PC-3 (cell line): ENCODE data around the gene PCP4. TPM values are rescaled to one million over a fixed set of nuclear protein-coding genes. Genes with fewer than 3 reads are reported as not detected.

Source experiments
- ATAC-seq: fragments of 200-7000 bp; cut with Tn5 transposase; 2 replicates; pipeline ENCODE4 v1.9.1; 2020; ENCODE audit warnings: mild to moderate bottlenecking, moderate library complexity
- BruUV-seq: library from RNA; stranded (reverse); fragments of 400-500 nt; replicated peaks from 2 replicates; lab custom pipeline; 2021; lab: Mats Ljungman, UMichigan
- CTCF ChIA-PET: fragments of 300-600 bp; sonication (Branson Sonifier 250); formaldehyde crosslinking; loops from one replicate; lab custom pipeline; 2022; ENCODE audit warnings: antibody characterized with exemption; lab: Charles Lee
- POLR2A ChIA-PET: fragments of 300-600 bp; sonication (Branson Sonifier 250); formaldehyde crosslinking; loops from one replicate; lab custom pipeline; 2022; ENCODE audit warnings: antibody characterized with exemption; ENCODE audit not compliant: unreplicated experiment; lab: Charles Lee
- DNase-seq: peaks from one replicate; pipeline ENCODE4 v3.0.0-alpha.2; 2015
- H2AFZ ChIP-seq: fragments of 300-600 bp; sonication (generic); 2 replicates; pipeline ENCODE4 v1.6.0; 2016; ENCODE audit warnings: antibody characterized with exemption, low read length
- H3F3A ChIP-seq: fragments of 300-600 bp; sonication (generic); one replicate; pipeline ENCODE4 v1.6.0; 2017; ENCODE audit warnings: antibody characterized with exemption, low read length, control low read depth, mild to moderate bottlenecking; ENCODE audit not compliant: unreplicated experiment
- H3K27ac ChIP-seq: fragments of 300-600 bp; sonication (generic); 2 replicates; pipeline ENCODE4 v1.5.1; 2016; ENCODE audit warnings: mild to moderate bottlenecking, low read length
- H3K27me3 ChIP-seq: fragments of 300-600 bp; sonication (generic); 2 replicates; pipeline ENCODE4 v1.6.1; 2016; ENCODE audit warnings: low read length, mixed read lengths
- H3K36me3 ChIP-seq: fragments of 300-600 bp; sonication (generic); 2 replicates; pipeline ENCODE4 v1.6.1; 2016; ENCODE audit warnings: low read depth, mixed run types, low read length, mixed read lengths
- H3K4me1 ChIP-seq: fragments of 300-600 bp; sonication (generic); 2 replicates; pipeline ENCODE4 v1.5.1; 2016; ENCODE audit warnings: low read length; ENCODE audit not compliant: insufficient read depth
- H3K4me2 ChIP-seq: fragments of 300-600 bp; sonication (generic); 2 replicates; pipeline ENCODE4 v1.6.0; 2016; ENCODE audit warnings: low read length
- H3K4me3 ChIP-seq: fragments of 300-600 bp; sonication (generic); 2 replicates; pipeline ENCODE4 v1.5.1; 2016; ENCODE audit warnings: mild to moderate bottlenecking, low read length, mixed read lengths
- H3K79me2 ChIP-seq: fragments of 300-600 bp; sonication (generic); 2 replicates; pipeline ENCODE4 v1.6.1; 2017; ENCODE audit warnings: low read length, mixed read lengths
- H3K9ac ChIP-seq: fragments of 300-600 bp; sonication (generic); 2 replicates; pipeline ENCODE4 v1.6.0; 2016; ENCODE audit warnings: mild to moderate bottlenecking, low read length
- H3K9me2 ChIP-seq: fragments of 300-600 bp; sonication (generic); replicated peaks from 2 replicates; pipeline ENCODE4 v1.6.1; 2016; ENCODE audit warnings: mixed run types, low read length, mixed read lengths
- H3K9me3 ChIP-seq: fragments of 300-600 bp; sonication (generic); 2 replicates; pipeline ENCODE4 v1.6.1; 2016; ENCODE audit warnings: low read length, mixed read lengths
- H4K20me1 ChIP-seq: fragments of 300-600 bp; sonication (generic); 2 replicates; pipeline ENCODE4 v1.6.1; 2016; ENCODE audit warnings: low read length, mixed read lengths
- CTCF ChIP-seq: fragments of 300-600 bp; sonication (generic); conservative IDR thresholded peaks from 2 replicates; pipeline ENCODE4 v1.5.1; 2017; ENCODE audit warnings: antibody characterized with exemption, low read depth, mild to moderate bottlenecking, low read length
- EZH2 ChIP-seq: fragments of 300-600 bp; sonication (generic); IDR thresholded peaks from one replicate; pipeline ENCODE4 v1.6.1; 2017; ENCODE audit warnings: antibody characterized with exemption, mild to moderate bottlenecking, low read length; ENCODE audit not compliant: unreplicated experiment
- EZH2phosphoT487 ChIP-seq: fragments of 300-600 bp; sonication (generic); IDR thresholded peaks from 2 replicates; pipeline ENCODE4 v1.6.1; 2018; ENCODE audit warnings: mild to moderate bottlenecking, antibody characterized with exemption, low read length, borderline replicate concordance
- intact Hi-C: fragments of 100-400 bp; cut with micrococcal nuclease; formaldehyde crosslinking; loops from 2 replicates; pipeline ENCODE4 v1.9.0; 2023
- total RNA-seq: library from RNA; depleted of rRNA; stranded (reverse); fragments of >200 nt; gene quantifications from 2 replicates; pipeline ENCODE4 v1.2.3, GENCODE V29; 2014

Gene PCP4
- total RNA-seq, 1 experiment from 2014 or later = not detected

DNA sequence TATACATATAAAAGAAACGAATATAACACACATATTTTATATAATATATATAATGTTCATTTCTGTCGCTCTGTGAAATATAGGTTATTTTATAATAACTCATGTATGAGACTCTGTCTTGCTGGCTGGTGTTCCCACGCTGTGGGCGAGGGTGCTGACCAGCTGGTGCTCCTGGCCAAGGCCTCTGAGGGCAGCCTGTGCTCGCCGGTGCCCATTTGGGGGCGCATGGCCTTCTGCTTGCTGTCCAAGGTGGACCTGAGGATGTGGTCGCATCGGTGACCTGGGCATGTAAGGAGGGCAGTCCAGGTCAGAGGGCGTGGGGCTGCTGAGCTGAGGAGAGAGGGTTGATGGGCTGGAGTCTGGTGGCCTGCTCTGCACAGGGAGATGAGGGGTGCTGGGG lies 1.1 kb upstream of the PCP4 start:
- Histone ChIP-seq H3K27me3 (peaks cover 18% of the 10 kb centered on the region), H3F3A (no peaks in the 10 kb centered on the region), H3K9me2 (no peaks in the 10 kb centered on the region), H3K4me3 (no peak overlapping the region), H3K27ac (no peak overlapping the region), H3K9ac (no peak overlapping the region), H3K4me1 (no peaks in the 10 kb centered on the region), H4K20me1 (no peaks in the 10 kb centered on the region), H3K79me2 (no peaks in the 10 kb centered on the region), H3K36me3 (no peaks in the 10 kb centered on the region), H3K4me2 (no peak overlapping the region), H2AFZ (no peak overlapping the region), H3K9me3 (no peaks in the 10 kb centered on the region)
- ChIA-PET CTCF (no interaction called here), POLR2A (no interaction called here)
- no peak for TF ChIP-seq CTCF
- TF ChIP-seq EZH2phosphoT487 = no peak
- TF ChIP-seq EZH2 = no peak
- no TSS peak for BruUV-seq
- intact Hi-C loops = no loop called here
- no peak for DNase-seq
- no peak for ATAC-seq

GRCh38 chr21:39869141-39869818 lies 2.0 kb downstream of the PCP4 start:
- intact Hi-C loops = no loop called here
- Histone ChIP-seq H3K27ac (no peak overlapping the region), H3K4me1 (no peaks in the 10 kb centered on the region), H3K4me3 (no peak overlapping the region), H3K79me2 (no peaks in the 10 kb centered on the region), H3K4me2 (no peak overlapping the region), H3K9ac (no peak overlapping the region), H3K27me3 (peaks cover 27% of the 10 kb centered on the region), H3K36me3 (no peaks in the 10 kb centered on the region), H3K9me3 (no peaks in the 10 kb centered on the region), H3K9me2 (no peaks in the 10 kb centered on the region), H3F3A (no peaks in the 10 kb centered on the region), H4K20me1 (no peaks in the 10 kb centered on the region), H2AFZ (no peak overlapping the region)
- ATAC-seq = no peak
- DNase-seq = no peak
- CTCF ChIA-PET = no interaction called here
- no peak for TF ChIP-seq EZH2phosphoT487
- no peak for TF ChIP-seq CTCF
- TF ChIP-seq EZH2 = no peak
- no TSS peak for BruUV-seq
- POLR2A ChIA-PET = no interaction called here

DNA sequence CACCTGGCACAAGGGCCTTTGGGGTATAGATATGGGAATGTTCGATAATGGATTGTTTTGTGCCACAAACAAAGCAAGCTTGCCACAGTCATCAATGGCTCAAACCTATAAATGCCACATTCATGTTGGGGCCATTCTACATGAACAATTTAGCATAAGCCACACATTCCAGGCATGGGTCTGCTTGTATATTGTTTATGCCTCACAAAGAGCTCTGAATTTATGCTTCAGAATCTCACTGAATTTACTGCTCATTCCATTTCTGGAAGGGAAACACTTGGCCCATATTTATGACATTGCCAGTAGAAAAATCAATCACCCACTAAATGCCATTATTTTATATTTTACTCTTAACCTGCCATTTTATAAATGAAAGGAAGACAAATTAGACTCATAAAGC lies 6.4 kb downstream of the PCP4 start:
- CTCF ChIA-PET = no interaction called here
- Histone ChIP-seq H4K20me1 (no peaks in the 10 kb centered on the region), H3K36me3 (no peaks in the 10 kb centered on the region), H3K9me2 (no peaks in the 10 kb centered on the region), H3K79me2 (no peaks in the 10 kb centered on the region), H2AFZ (no peak overlapping the region), H3K27ac (no peak overlapping the region), H3F3A (no peaks in the 10 kb centered on the region), H3K4me3 (no peak overlapping the region), H3K4me2 (no peak overlapping the region), H3K27me3 (peaks cover 31% of the 10 kb centered on the region), H3K9ac (no peak overlapping the region), H3K4me1 (no peaks in the 10 kb centered on the region), H3K9me3 (no peaks in the 10 kb centered on the region)
- POLR2A ChIA-PET = no interaction called here
- no TSS peak for BruUV-seq
- no peak for ATAC-seq
- TF ChIP-seq CTCF = no peak
- TF ChIP-seq EZH2 = no peak
- no peak for TF ChIP-seq EZH2phosphoT487
- intact Hi-C loops = no loop called here
- DNase-seq = no peak
